Loucy (cell line): ENCODE measurements around the gene MAP7D1.

Source experiments
- H2AFZ ChIP-seq: fragments of 200-600 bp; sonication (generic); 2 replicates; pipeline ENCODE4 v1.6.0; 2016; ENCODE audit warnings: antibody characterized with exemption, mild to moderate bottlenecking, low read length, moderate library complexity
- H3F3A ChIP-seq: fragments of 200-600 bp; 2 replicates; pipeline ENCODE4 v1.6.0; 2016; ENCODE audit warnings: antibody characterized with exemption, low read depth, mild to moderate bottlenecking
- H3K27me3 ChIP-seq: fragments of 200-600 bp; sonication (generic); 2 replicates; pipeline ENCODE4 v1.6.1; 2014; ENCODE audit warnings: low read length, mild to moderate bottlenecking; ENCODE audit not compliant: insufficient read depth, poor library complexity, severe bottlenecking
- H3K36me3 ChIP-seq: fragments of 200-600 bp; sonication (generic); 2 replicates; pipeline ENCODE4 v1.6.1; 2016; ENCODE audit warnings: low read length; ENCODE audit not compliant: insufficient read depth
- H3K4me1 ChIP-seq: fragments of 200-600 bp; sonication (generic); 2 replicates; pipeline ENCODE4 v1.5.1; 2014; ENCODE audit warnings: low read length, mild to moderate bottlenecking; ENCODE audit not compliant: insufficient read depth, poor library complexity, severe bottlenecking
- H3K4me2 ChIP-seq: fragments of 200-600 bp; sonication (generic); 2 replicates; pipeline ENCODE4 v1.6.0; 2014; ENCODE audit warnings: antibody characterized with exemption, low read length, low read depth, mild to moderate bottlenecking; ENCODE audit not compliant: poor library complexity, severe bottlenecking
- H3K4me3 ChIP-seq: fragments of 200-600 bp; sonication (generic); 2 replicates; pipeline ENCODE4 v1.5.1; 2014; ENCODE audit warnings: low read length, mild to moderate bottlenecking, mixed read lengths; ENCODE audit not compliant: poor library complexity, severe bottlenecking
- H3K79me2 ChIP-seq: fragments of 200-600 bp; sonication (generic); 2 replicates; pipeline ENCODE4 v1.6.1; 2014; ENCODE audit warnings: low read length; ENCODE audit not compliant: insufficient read depth
- H3K9ac ChIP-seq: fragments of 200-600 bp; sonication (generic); 2 replicates; pipeline ENCODE4 v1.6.0; 2014; ENCODE audit warnings: mild to moderate bottlenecking, low read depth, low read length, moderate library complexity; ENCODE audit not compliant: poor library complexity, severe bottlenecking
- H3K9me2 ChIP-seq: fragments of 200-600 bp; sonication (generic); replicated peaks from 2 replicates; pipeline ENCODE4 v1.6.1; 2016; ENCODE audit warnings: low read depth, low read length, mixed read lengths
- H3K9me3 ChIP-seq: fragments of 200-600 bp; sonication (generic); 2 replicates; pipeline ENCODE4 v1.6.1; 2014; ENCODE audit warnings: mild to moderate bottlenecking, antibody characterized with exemption, low read length, low read depth; ENCODE audit not compliant: insufficient read depth
- H4K20me1 ChIP-seq: fragments of 200-600 bp; sonication (generic); 2 replicates; pipeline ENCODE4 v1.6.0; 2014; ENCODE audit warnings: antibody characterized with exemption, low read length, mild to moderate bottlenecking; ENCODE audit not compliant: insufficient read depth, poor library complexity, severe bottlenecking
- EZH2phosphoT487 ChIP-seq: fragments of 200-600 bp; IDR thresholded peaks from 2 replicates; pipeline ENCODE4 v1.6.1; 2018; ENCODE audit warnings: antibody characterized with exemption, mild to moderate bottlenecking, moderate library complexity, borderline replicate concordance
- TF ChIP-seq, protein P1 (sequence below): fragments of 200-600 bp; sonication (generic); conservative IDR thresholded peaks from 2 replicates; pipeline ENCODE4 v1.5.1; 2014; ENCODE audit warnings: mild to moderate bottlenecking, antibody characterized with exemption, low read length

Gene MAP7D1

GRCh38 chr1:36204347-36204909 lies 48.5 kb downstream of the MAP7D1 start:
- H3K9me3 ChIP-seq, result no peaks in the 10 kb centered on the region
- H2AFZ ChIP-seq, result no peak overlapping the region
- TF ChIP-seq, protein P1, sequence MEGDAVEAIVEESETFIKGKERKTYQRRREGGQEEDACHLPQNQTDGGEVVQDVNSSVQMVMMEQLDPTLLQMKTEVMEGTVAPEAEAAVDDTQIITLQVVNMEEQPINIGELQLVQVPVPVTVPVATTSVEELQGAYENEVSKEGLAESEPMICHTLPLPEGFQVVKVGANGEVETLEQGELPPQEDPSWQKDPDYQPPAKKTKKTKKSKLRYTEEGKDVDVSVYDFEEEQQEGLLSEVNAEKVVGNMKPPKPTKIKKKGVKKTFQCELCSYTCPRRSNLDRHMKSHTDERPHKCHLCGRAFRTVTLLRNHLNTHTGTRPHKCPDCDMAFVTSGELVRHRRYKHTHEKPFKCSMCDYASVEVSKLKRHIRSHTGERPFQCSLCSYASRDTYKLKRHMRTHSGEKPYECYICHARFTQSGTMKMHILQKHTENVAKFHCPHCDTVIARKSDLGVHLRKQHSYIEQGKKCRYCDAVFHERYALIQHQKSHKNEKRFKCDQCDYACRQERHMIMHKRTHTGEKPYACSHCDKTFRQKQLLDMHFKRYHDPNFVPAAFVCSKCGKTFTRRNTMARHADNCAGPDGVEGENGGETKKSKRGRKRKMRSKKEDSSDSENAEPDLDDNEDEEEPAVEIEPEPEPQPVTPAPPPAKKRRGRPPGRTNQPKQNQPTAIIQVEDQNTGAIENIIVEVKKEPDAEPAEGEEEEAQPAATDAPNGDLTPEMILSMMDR, result no peak
- no peak for TF ChIP-seq EZH2phosphoT487
- H3K9me2 ChIP-seq, result no peaks in the 10 kb centered on the region
- no peaks in the 10 kb centered on the region for H3K4me1 ChIP-seq
- no peaks in the 10 kb centered on the region for H3K27me3 ChIP-seq
- no peaks in the 10 kb centered on the region for H4K20me1 ChIP-seq
- no peak overlapping the region for H3K4me3 ChIP-seq
- no peaks in the 10 kb centered on the region for H3F3A ChIP-seq
- no peaks in the 10 kb centered on the region for H3K79me2 ChIP-seq
- no peak overlapping the region for H3K9ac ChIP-seq
- H3K36me3 ChIP-seq, result no peaks in the 10 kb centered on the region
- H3K4me2 ChIP-seq, result no peak overlapping the region

- Histone ChIP-seq H4K20me1 (no peaks in the 10 kb centered on the region), H3K9me3 (no peaks in the 10 kb centered on the region)
Observed at GRCh38 chr1:36206323-36206858, 50.4 kb downstream of the MAP7D1 start.

DNA sequence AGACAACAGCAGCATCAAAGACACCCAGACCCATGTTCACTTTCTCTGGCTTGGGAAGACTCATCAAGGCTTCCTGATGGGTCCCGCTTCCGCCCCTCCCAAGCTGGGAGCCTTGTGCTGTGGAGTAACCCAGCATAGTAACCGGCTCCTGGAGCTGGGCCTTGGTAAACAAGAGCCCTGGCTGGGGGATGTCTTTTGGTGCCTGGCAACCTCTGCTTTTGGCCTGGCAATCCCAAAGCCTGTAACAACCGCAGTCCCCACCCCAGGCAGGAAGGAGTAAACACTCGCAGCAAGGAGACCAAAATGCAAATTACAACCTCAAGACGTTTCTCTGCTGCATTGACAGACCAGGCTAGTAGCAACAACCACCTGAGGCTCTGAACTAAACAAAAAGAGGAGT lies 51.4 kb downstream of the MAP7D1 start:
- Histone ChIP-seq H3K36me3 (no peaks in the 10 kb centered on the region), H3K27me3 (no peaks in the 10 kb centered on the region), H4K20me1 (no peaks in the 10 kb centered on the region), H3K4me1 (no peaks in the 10 kb centered on the region), H3K9me2 (no peaks in the 10 kb centered on the region), H2AFZ (0 out of 2 replicates have a peak overlapping the region, but pooled peaks have one; percentile 40), H3F3A (no peaks in the 10 kb centered on the region), H3K9ac (no peak overlapping the region), H3K4me2 (no peak overlapping the region), H3K4me3 (no peak overlapping the region), H3K9me3 (no peaks in the 10 kb centered on the region), H3K79me2 (no peaks in the 10 kb centered on the region)
- TF ChIP-seq EZH2phosphoT487, result no peak
- TF ChIP-seq, protein P1, result no peak

More at GRCh38 chr1:36206323-36206858, 50.4 kb downstream of the MAP7D1 start:
- Histone ChIP-seq H3K27me3 (no peaks in the 10 kb centered on the region), H3K79me2 (no peaks in the 10 kb centered on the region), H3K36me3 (no peaks in the 10 kb centered on the region), H3K4me3 (no peak overlapping the region), H3F3A (no peaks in the 10 kb centered on the region), H3K4me2 (no peak overlapping the region), H3K4me1 (no peaks in the 10 kb centered on the region), H3K9ac (no peak overlapping the region), H3K9me2 (no peaks in the 10 kb centered on the region), H2AFZ (peak overlapping the region; percentile 68; the same call in 1 of the 2 replicates)
- TF ChIP-seq, protein P1, result no peak
- TF ChIP-seq EZH2phosphoT487, result no peak
